NCI-H146 treated with DMSO at 0.1 percent for 48 hours (cell line): Measurements from ENCODE around the gene PRKCZ.
A peak's percentile ranks its signal among the peaks of the same experiment; 100 is the strongest.

Experiments used
- DNase-seq: peaks from one replicate; lab custom pipeline; 2025; ENCODE audit not compliant: unreplicated experiment; lab: John Stamatoyannopoulos, UW

PRKCZ gene

DNA sequence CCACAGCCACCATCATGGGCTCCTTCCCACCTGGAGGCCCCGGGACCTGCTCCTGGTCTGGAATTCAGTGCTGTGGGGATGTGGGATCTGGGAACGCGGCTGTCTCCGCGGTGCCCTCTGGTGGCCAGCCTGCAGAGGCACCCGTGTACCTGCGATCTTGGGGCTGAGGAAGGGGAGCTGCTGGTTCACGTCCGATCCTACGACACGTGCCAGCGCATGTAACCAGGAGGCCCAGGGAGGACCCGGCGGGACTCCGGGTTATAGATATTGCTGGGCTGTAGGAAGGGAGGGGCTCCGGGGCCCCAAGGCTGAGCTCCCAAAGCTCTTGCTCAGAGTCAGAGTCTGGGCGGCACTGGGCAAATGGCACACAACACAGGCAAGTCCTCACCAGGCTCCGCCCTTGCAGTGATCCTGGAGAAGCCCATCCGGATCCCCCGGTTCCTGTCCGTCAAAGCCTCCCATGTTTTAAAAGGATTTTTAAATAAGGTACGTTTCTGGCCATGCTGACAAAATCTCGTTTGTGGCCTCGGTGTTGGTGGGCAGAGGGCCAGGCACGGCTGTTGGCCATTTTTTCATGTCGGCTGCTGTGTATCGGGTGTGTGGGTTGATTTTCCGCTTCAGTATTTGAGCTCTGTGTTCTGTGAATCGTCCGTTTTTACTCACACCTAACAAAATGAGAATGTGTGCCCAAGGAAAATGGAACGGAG, 124.3 kb downstream of the PRKCZ start:
- peak; percentile 21 for DNase-seq

DNA sequence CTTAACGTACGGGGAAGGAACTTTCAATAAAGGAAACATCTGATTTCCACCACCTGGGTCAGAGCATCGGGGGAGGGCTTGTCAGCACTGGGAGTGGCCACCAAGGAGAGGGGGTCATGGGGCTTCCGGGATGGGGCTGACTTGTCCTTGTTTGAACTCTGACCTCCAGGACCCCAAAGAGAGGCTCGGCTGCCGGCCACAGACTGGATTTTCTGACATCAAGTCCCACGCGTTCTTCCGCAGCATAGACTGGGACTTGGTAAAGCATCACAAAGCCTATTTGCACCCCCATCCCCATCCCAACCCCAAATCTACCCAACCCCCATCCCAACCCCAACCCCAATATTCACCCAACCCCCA, 124.8 kb downstream of the PRKCZ start:
- DNase-seq: no peak

DNA sequence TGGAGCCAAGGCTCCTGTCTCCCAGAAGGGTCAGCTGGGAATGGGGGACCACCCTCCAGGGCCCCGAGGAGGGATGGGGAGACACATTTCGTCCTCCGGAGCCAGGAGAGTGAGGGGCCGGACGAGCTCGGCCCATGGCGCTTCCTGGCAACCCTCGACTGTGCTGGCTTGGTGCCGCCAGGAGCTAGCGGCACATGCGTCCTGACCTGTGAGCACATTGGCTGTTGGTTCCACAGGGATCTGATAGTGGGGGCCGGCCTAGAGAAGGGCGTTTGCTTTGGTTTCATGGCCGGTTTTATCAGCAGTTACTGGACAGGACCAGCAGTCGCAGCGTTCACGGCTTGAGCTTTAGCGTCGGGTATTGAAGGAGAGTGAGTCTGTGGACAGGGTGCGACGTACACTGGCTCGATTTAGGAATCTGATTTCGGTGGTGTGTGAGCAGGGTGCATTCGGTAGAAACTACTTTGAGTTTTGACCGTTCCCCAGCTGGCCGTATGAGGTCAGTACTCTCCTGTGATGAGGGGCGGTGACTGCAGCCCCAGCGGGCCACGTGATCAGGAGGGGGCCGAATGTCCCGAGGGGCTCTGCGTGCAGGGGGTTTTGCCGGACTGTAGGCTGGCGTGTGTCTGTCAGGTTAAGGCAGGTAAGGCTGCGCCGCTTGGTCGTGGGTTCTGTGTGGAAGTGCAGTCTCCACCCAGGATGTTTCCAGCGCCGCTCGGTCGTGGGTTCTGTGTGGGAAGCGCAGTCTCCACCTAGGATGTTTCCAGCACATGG, 125.7 kb downstream of the PRKCZ start:
- DNase-seq: no peak

DNA sequence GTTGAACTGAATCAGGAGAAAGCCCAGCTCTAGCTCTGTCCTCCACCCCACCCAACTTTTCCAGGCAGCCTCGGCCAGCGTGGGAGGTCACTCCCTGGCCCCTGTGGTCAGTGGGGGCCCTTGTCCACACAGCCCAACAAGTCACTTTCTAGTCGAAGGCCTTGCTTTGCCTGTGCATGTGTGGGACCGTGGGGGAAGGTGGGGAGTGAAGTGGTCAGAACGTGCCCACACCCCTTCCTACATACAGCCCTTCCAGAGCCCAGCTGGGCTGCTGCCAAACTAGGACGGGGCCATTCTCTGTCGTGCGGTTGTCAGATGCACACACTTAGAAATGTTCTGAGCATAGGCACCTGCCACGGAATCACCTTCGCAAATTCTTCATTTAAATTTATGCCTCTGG, 126.4 kb downstream of the PRKCZ start:
- DNase-seq: no peak

DNA sequence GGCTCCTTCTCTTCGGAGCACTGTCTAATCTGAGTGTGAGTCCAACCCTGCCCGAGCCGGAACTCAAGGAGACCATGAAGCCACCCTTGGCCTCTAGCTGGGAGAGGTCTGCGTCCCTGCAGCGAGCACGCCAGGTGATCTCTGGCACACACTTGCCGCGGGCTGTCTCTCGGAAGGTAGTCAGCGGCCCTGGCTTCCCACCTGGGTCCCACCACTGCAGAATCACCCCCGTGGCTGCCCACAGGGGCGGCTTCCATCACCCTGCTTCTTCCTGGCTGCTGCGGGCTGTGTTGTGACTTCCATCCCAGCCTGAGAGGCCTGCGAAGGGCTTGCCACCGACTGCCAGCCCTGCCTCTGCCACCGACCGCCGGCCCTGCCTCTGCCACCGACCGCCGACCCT, 127.3 kb downstream of the PRKCZ start:
- no peak for DNase-seq

DNA sequence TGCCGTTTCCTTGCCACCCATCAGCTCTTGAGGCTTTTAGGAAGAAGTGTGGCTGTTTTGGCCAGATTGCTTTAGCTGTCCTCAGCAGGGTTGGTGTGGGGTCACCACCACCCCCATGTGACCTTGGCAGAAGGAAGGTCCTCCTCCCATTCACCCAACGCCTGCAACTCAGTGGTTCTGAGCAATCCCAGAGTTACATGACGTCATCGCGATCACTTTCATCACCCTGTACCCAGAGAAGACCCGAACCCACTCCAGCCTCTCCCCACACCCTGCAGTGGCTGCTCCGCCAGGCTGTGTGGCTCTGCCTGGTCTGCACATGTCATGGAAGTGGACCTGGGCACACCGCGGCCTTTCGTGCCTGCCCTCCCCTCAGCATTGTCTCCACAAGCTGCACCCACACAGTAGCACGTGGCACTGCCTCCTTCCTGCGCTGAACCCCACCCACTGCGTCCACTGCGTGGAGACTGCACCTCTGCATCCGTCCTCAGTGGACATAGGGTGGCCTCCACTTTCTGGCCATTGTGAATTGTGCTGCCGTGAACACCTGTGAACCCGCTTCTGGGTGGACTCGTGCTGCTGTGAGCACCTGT, 127.8 kb downstream of the PRKCZ start:
- DNase-seq: no peak

DNA sequence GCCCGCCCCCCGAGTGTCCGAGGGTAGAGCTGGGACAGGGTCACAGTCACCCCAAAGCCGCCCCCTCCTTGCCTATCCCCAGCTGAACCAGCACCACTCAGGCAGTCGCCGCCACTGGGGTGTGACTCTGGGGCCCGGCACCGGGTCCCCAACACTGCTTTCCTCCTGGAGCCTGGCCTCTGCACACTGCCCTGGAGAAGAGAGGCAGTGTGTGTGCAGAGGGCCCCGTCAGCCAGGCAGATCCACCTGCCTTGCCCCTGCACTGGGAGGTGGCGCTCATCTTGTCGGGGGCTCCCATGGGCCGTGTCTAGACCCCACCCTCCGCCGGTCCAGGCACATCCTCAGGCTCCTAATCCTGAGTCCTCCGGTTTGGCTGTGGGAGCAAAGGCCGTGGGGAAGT, 128.7 kb downstream of the PRKCZ start:
- DNase-seq: no peak

DNA sequence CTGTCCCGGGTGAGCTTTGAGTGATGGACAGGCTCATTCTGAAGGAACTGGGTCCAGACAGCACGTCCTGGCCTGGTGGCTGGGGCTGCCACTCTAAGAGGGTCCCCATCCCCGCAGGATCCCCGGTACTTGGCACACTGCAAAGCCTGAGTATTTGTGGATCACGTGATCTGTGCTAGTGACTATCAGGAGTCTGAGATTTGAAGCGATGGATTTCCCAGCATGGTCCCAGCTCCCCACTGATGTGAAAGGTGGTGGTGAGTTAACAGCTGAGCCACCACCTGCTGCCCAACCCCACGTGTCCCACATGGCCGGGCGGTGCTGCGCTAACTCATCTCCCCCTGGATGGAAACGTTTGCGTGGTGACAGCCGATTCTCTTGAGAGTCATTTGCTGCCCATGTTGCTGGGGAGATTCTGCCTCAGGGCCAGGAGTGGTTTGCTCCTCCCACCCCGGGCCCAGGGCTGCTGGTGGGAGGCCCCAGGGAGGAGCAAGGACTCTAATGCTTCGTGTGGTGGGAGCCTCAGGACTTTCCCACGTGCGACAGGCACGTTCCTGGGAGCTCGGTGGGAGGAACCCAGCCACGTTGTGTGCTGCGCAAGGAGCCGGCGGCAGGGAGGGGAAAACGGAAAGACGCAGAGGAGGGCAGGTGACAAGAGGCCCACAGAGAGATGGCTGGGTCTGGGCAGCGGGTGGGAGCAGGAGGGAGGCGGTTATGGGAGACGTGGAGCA, 129.2 kb downstream of the PRKCZ start:
- peak; percentile 7 for DNase-seq

DNA sequence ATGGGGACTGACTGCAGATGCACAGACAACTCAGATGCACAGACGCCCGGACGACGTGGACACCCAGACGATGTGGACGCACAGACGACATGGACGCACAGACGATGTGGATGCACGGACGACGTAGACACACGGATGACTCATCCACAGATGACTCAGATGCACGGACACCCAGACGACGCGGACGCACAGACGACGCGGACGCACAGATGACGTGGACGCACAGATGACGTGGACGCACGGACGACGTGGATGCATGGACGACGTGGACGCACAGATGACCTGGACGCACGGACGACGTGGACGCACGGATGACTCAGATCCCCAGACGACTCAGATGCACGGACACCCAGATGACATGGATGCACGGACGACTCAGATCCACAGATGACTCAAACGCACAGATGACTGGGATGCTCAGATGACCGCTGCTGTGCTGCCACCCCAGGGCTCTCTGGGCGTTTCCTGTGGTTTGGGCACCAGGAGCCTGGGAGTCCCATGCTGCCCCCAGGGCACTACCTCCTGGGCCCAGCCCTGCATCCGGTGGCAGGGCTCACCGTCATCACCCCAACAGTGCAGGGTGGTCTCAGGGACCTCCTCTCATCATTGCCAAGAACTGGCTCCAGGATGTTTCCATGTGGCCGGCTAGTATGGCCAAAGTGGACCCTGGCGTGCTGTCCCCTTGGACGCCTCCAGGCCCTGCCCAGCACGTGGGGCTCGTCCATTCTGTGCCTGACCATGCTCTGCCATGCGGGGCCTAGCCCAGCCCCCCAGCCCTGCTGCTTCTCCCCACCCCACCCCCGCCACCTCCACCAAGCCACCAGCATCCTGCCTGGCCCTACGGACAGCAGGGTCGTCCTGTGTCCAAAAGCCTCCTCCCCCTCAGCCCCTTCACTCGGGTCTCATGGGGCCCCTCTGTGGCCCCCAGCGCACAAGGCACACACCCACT, 130.4 kb downstream of the PRKCZ start:
- no peak for DNase-seq

DNA sequence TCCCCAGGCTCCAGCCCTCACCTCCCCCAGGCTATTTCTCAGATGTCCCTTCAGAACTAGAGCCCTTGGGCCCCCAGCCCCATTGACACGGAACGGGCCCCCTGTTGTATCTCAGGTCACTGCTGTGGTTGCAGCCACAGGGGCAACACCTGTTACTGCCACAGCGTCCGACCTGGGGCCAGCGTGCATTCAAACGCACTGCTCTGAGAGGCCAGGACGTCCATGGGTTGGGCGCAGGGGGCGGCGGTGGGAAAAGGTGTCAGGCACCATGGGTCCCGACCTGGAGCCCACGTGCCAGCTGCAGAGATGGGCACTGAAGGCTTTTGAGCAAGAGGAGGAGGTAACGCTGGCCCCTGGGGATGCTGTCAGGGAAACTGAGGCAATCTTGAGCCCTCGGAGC, 131.1 kb downstream of the PRKCZ start:
- DNase-seq: no peak

DNA sequence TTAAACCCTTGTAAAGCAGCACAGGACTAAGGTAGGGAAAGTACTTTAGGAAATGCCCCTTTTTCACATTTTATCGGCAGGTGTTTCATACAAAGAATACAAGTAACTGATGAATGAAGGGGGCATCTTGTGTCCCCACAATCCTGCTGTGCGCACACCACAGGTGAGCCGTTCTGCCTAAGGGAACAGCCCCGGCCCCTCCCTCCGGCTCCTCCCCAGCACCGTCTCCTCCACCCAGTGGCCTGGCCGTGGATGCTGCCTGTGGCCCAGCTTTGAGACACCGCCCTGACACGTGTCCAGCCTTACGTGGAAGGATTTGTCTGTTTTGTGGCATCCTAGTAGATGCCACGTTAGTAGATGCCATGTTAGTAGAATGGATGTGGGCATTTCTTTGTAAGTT, 131.5 kb downstream of the PRKCZ start:
- DNase-seq: peak; percentile 2

DNA sequence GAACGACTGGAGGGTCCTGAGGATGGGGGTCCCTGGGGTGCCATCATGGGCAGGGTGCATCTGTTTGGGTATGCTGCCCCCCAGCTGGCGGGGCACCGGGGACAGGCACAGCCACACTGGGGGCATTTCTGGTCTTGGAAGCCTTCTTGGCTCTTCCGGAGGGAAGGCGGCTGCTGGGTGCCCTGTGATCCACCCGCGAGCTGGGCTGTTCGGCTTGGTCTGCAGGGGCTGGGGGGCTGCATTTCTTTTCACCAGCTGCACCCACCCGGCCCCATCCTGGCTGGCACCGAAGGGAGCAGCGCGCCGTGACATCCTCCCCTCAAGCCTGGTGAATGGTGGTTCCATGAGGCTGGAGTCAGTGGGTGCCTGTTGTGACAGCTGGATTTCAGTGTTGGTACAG, 132.2 kb downstream of the PRKCZ start:
- no peak for DNase-seq

DNA sequence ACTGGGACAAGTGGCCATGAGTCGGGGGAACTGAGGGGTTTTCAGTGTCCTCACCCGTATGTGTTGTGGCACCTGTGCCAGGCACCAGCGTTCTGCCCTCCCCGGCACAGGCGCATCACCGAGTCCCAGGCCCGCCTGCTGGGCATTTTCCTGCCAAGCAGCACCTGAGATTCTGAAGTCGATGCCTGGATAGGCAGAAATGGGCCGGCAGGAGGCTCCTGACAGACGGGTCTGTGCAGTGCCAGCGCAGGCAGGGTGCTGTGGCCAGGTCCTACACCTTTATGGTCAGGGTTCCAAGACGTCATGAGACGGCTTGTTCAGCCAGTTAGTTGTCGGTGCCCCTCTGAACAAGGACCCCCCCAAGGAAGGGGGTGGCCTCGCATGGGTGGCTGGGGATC, 133.7 kb downstream of the PRKCZ start:
- DNase-seq: no peak

DNA sequence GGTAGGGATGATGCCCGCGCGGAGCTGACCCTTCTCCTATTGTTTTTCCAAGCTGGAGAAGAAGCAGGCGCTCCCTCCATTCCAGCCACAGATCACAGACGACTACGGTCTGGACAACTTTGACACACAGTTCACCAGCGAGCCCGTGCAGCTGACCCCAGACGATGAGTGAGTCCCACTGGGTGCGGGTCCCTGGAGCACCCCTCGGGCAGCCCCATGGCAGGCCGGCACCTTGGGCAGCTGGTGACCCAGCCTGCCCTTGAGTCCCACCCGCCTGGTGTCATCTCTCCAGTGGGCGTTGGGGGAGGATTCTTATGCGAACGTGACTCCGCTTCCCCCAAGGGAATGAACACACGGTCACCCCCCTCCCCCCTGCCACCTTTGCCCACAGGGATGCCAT, 134.3 kb downstream of the PRKCZ start:
- DNase-seq: no peak

DNA sequence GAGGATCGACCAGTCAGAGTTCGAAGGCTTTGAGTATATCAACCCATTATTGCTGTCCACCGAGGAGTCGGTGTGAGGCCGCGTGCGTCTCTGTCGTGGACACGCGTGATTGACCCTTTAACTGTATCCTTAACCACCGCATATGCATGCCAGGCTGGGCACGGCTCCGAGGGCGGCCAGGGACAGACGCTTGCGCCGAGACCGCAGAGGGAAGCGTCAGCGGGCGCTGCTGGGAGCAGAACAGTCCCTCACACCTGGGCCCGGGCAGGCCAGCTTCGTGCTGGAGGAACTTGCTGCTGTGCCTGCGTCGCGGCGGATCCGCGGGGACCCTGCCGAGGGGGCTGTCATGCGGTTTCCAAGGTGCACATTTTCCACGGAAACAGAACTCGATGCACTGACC, 134.7 kb downstream of the PRKCZ start:
- no peak for DNase-seq

DNA sequence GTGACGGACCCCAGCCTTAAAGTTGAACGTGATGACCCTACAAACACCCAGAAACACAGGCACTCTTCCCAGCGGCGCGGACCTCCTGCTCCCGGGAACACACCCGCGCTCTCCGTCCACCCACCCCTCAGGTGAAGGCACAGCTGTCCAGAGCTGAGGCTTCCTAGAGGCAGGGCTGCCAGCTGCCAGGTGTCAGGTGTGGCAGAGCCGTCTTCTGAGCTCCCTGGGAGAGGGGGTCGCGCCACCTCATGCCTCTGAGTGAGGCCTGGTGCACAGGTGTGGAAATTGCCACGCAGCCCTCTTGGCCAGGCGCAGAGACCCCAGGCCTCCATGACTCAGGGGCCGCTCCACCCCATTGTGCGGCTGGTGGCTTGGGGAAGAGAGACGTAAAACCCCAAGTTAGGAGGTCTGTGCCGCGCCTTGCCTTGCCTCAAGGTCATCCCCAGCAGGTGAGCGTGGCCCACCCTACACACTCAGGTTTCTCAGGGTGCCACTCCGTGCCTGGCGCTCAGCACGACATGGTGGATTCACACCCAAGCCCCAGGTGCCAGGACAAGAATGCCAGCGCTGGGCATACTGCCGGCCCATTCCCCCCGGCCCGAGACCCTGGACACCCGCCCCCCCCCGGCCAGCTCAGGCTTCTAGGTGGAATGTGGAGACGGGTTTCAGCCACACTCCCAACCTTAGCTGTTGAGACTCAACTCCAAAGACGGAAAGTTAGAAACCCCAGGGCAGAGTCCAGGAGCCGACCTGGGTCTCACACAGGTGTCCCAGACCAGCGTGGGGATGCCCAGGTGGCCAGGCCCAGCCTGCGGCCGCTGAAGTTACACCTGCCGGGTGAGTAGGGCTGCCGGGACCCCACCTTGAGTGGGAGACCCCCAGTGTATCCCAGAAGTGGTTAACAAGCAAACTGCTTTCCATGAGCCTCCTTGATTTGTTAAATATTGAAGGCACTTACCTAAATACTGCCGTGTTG, 136.0 kb downstream of the PRKCZ start:
- no peak for DNase-seq

DNA sequence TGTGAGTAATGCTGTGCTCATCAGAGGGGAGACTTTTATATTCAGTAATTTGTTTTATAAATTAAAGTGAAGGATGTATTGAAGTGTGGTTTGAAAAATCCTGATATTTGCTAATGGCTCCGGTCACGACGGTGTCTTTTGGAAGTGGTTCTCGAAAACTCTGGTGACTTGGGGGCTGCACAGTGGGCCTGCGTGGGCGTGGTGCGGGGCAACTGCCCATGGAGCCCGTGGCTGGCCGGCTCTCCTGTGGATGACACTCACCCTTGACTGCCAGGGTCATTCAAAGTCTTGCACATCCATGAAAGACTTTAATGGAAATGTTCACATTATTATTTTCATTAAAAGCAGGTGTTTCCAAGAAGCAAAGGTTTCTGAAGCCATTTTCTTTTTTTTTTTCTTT, 136.7 kb downstream of the PRKCZ start:
- DNase-seq: no peak

DNA sequence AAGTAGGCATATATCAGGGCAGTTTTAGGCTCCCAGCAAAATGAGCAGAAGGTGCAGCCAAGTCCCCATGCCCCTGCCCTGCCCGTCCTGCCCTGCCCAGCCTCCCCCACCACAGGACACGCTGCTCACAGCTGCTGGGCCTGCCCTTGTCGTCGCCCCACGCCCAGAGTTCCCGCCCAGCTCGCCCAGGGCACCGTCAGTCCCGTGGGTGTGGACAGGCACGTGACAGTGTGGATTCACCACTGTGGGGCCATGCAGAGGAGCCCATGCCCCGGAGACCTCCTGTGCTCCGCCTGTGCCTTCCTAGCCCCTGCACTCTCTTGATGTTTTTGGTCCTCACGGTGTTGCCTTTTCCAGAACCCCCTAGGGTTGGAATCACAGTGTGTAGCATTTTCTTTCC, 137.4 kb downstream of the PRKCZ start:
- DNase-seq: no peak

DNA sequence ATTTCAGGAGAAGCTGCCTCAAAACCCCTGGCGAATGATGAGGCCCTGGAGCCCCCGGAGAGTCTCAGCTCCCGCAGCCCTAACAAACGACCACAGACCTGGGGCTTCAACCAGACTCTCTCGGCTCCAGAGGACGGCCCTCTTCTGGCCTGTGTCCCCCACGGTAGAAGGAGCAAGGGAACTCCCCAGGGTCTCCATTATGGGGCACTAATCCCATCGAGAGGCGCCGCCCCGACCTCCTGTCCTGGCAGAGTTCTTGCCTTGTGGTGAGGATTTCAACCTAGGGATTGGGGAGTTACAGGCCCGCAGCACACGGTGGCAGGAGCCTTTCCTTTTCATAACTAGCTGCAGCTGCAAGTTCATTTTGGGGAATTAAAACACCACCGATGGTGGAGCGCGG, 138.1 kb downstream of the PRKCZ start:
- DNase-seq: no peak
